ENCODE results near the gene FLNB. TPM values are rescaled to one million over a fixed set of nuclear protein-coding genes. Genes with fewer than 3 reads are reported as not detected.

The FLNB gene
- total RNA-seq, 1 donor from 2014 or later, result 32.0 TPM

- Mint-ChIP-seq H3K9me3 (no peaks in the 10 kb centered on the region), H3K27me3 (ENCODE audit: insufficient read depth, low read depth) (peaks cover 14% of the 10 kb centered on the region), H3K4me1 (peaks cover 11% of the 10 kb centered on the region), H3K36me3 (no peaks in the 10 kb centered on the region), H3K4me3 (no peak overlapping the region), H3K27ac (no peak overlapping the region)
- Histone ChIP-seq H3K9me3 (ENCODE audit: low read depth) (no peaks in the 10 kb centered on the region), H3K9ac (no peak overlapping the region), H4K20me1 (ENCODE audit: low read depth) (no peaks in the 10 kb centered on the region), H3K36me3 (no peaks in the 10 kb centered on the region), H3K4me1 (peaks cover 9% of the 10 kb centered on the region), H3K27me3 (no peaks in the 10 kb centered on the region), H3F3A (ENCODE audit: low read depth) (no peaks in the 10 kb centered on the region), H2AFZ (replicated peaks) (no peak overlapping the region), H3K4me2 (no peak overlapping the region), H3K79me2 (ENCODE audit: low read depth) (no peaks in the 10 kb centered on the region), H3K4me3 (no peak overlapping the region), H3K27ac (no peak overlapping the region)
- TF ChIP-seq EZH2phosphoT487 (IDR thresholded peaks at IDR 0.05) (no peak), EZH2 (IDR thresholded peaks at IDR 0.05) (no peak), CTCF (IDR thresholded peaks at IDR 0.05) (no peak)
- DNase-seq (ENCODE audit: low spot score), result no peak
These were observed 176.2 kb downstream of the FLNB start for GRCh38 chr3:58184309-58184981.

DNA sequence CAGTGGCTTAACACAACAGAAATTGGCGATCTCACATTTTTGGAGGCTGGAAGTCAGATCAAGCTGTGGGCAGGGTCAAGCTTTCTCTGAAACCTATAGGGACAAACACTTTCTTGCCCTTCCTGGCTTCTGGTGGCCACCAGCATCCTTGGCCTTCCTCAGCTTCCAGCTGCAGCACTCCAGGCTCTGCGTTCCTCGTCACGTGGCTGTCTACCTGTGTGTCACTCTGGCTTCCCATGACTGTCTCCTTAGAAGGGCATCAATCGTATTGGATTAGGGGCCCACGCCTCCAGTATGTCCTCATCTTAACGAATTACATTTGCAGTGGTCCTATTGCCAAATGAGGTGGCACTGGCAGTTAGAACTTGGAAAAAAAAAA, 176.7 kb downstream of the FLNB start:
- Mint-ChIP-seq H3K36me3 (no peaks in the 10 kb centered on the region), H3K4me3 (no peak overlapping the region), H3K4me1 (peaks cover 16% of the 10 kb centered on the region), H3K27me3 (ENCODE audit: insufficient read depth, low read depth) (peaks cover 15% of the 10 kb centered on the region), H3K9me3 (no peaks in the 10 kb centered on the region), H3K27ac (no peak overlapping the region)
- Histone ChIP-seq H3K27me3 (no peaks in the 10 kb centered on the region), H3K79me2 (ENCODE audit: low read depth) (no peaks in the 10 kb centered on the region), H2AFZ (replicated peaks) (no peak overlapping the region), H3K4me1 (peaks cover 10% of the 10 kb centered on the region), H3K4me3 (no peak overlapping the region), H3K27ac (no peak overlapping the region), H3K9me3 (ENCODE audit: low read depth) (no peaks in the 10 kb centered on the region), H3K9ac (no peak overlapping the region), H4K20me1 (ENCODE audit: low read depth) (no peaks in the 10 kb centered on the region), H3F3A (ENCODE audit: low read depth) (no peaks in the 10 kb centered on the region), H3K36me3 (no peaks in the 10 kb centered on the region), H3K4me2 (no peak overlapping the region)
- no peak for DNase-seq (ENCODE audit: low spot score)
- TF ChIP-seq EZH2phosphoT487 (IDR thresholded peaks at IDR 0.05) (no peak), EZH2 (IDR thresholded peaks at IDR 0.05) (no peak), CTCF (IDR thresholded peaks at IDR 0.05) (no peak)

GRCh38 chr3:58188173-58188564, 179.9 kb downstream of the FLNB start:
- H3K4me3 ChIP-seq, result no peak overlapping the region
- peaks cover 16% of the 10 kb centered on the region for H3K4me1 Mint-ChIP-seq
- H3K36me3 Mint-ChIP-seq, result no peaks in the 10 kb centered on the region
- no peaks in the 10 kb centered on the region for H3K27me3 ChIP-seq
- peaks cover 10% of the 10 kb centered on the region for H3K4me1 ChIP-seq
- no peaks in the 10 kb centered on the region for H3K9me3 ChIP-seq (ENCODE audit: low read depth)
- no peak for TF ChIP-seq EZH2phosphoT487 (IDR thresholded peaks at IDR 0.05)
- no peak for TF ChIP-seq EZH2 (IDR thresholded peaks at IDR 0.05)
- TF ChIP-seq CTCF (IDR thresholded peaks at IDR 0.05), result no peak
- no peak overlapping the region for H3K4me3 Mint-ChIP-seq
- no peaks in the 10 kb centered on the region for H3K36me3 ChIP-seq
- no peaks in the 10 kb centered on the region for H3F3A ChIP-seq (ENCODE audit: low read depth)
- DNase-seq (ENCODE audit: low spot score), result no peak
- peaks cover 13% of the 10 kb centered on the region for H3K27me3 Mint-ChIP-seq (ENCODE audit: insufficient read depth, low read depth)
- no peak overlapping the region for H3K9ac ChIP-seq
- H2AFZ ChIP-seq (replicated peaks), result no peak overlapping the region
- H3K79me2 ChIP-seq (ENCODE audit: low read depth), result no peaks in the 10 kb centered on the region
- H3K27ac ChIP-seq, result no peak overlapping the region
- no peak overlapping the region for H3K4me2 ChIP-seq
- no peak overlapping the region for H3K27ac Mint-ChIP-seq
- no peaks in the 10 kb centered on the region for H4K20me1 ChIP-seq (ENCODE audit: low read depth)
- peaks cover 2% of the 10 kb centered on the region for H3K9me3 Mint-ChIP-seq
